Measurements from ENCODE around the gene LDB2. TPM values are rescaled to one million over a fixed set of nuclear protein-coding genes. Genes with fewer than 3 reads are reported as not detected.

Gene LDB2
- total RNA-seq, 3 donors from 2014 or later = 4.7 to 19.9 (median 9.3) TPM

DNA sequence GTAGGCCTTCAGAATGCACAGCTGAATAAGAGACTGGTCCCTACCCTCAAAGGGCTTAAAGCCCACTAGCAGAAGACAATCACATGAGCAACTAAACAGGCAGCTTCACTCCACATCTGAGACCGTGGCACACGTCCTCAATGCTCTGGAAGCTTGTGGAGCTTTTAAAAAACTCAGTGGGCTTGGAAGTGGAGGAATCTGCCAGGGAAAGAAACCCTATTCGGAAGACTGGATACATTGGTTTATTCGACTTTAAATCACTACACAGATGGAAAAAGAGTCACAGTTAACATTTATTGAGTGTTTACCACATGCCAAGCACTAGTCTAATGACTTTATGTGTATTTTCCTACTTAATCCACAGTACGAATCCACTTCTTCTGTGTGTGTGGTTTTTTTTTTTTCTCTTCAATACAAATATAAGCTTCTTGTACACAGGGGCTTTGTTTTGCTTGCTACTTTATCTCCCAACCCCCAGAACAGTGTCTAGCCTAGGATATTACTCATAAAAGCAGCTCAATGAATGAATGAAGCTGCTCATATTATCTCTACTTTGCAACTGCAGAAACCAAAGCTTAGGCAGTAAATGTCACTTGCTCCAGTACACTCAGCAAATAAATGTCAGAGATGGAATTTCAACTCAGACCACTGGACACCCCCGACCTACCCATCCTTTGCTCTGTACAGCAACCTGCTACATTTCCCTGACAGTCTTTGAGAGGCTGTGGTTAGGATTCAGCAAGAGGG, 137.7 kb downstream of the LDB2 start:
- TF ChIP-seq, protein P1, sequence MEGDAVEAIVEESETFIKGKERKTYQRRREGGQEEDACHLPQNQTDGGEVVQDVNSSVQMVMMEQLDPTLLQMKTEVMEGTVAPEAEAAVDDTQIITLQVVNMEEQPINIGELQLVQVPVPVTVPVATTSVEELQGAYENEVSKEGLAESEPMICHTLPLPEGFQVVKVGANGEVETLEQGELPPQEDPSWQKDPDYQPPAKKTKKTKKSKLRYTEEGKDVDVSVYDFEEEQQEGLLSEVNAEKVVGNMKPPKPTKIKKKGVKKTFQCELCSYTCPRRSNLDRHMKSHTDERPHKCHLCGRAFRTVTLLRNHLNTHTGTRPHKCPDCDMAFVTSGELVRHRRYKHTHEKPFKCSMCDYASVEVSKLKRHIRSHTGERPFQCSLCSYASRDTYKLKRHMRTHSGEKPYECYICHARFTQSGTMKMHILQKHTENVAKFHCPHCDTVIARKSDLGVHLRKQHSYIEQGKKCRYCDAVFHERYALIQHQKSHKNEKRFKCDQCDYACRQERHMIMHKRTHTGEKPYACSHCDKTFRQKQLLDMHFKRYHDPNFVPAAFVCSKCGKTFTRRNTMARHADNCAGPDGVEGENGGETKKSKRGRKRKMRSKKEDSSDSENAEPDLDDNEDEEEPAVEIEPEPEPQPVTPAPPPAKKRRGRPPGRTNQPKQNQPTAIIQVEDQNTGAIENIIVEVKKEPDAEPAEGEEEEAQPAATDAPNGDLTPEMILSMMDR (IDR thresholded peaks at IDR 0.05) = no peak
- no peaks in the 10 kb centered on the region for H3K4me1 ChIP-seq (ENCODE audit: low read depth)
- DNase-seq (no peak), ATAC-seq (no peak)
- no peaks in the 10 kb centered on the region for H3K9me3 ChIP-seq
- H3K36me3 ChIP-seq (ENCODE audit: low read depth) = no peaks in the 10 kb centered on the region
- intact Hi-C loops (cut with DNase I, micrococcal nuclease) = no loop called here
- H3K4me3 ChIP-seq = no peak overlapping the region

DNA sequence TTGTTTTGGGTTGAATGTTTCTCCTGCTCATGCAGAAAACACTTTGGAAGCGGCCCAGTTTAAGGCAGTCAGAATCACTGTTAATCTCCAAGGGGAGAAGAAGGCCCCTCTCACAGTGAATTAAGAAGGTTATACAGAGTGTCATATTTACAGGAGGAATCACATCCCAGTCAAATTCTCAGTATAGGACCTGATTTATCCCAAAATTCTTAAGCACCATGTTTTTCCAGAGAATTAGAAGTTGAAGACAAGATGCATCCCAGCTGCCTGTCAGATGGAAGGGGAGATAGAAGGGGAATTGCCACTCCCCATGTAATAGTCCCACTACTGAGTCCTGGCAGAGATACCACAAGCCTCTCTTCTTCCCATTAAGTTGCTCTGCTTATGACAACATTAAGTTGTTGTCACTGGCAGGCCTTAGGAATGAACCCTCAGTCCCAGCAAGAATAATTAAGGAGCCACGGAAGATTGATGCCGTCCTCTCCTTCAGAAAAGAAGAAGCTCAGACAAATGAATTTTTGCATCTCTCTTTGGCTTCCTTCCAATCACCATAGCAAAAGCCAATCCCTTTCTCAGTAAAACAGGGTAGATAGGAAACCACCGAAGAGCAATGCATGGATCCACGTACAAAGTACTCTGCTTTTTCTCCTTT, 138.4 kb downstream of the LDB2 start:
- no peaks in the 10 kb centered on the region for H3K36me3 ChIP-seq (ENCODE audit: low read depth)
- no peak for ATAC-seq

DNA sequence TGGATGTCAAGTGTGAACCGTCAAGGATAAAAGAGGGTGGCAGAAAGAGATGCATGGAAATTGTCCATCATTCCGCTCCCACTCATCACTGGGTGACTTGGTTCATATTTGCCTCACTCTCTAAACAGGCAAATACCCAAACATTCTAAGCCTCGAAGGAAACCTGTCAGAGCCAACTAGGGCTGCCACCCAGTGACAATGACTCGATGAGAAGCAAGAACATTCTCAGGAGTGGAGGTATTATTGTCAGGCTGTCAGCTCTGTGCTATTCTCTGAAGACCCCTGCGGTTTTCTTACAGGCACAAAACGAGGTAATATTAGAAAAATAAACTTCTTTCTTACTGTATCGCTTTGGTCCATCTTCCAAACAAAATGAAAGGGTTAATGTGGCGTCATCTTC, 139.6 kb downstream of the LDB2 start:
- TF ChIP-seq, protein P1 (IDR thresholded peaks at IDR 0.05) = no peak
- H3K4me1 ChIP-seq (ENCODE audit: low read depth) = no peaks in the 10 kb centered on the region
- no peak overlapping the region for H3K4me3 ChIP-seq
- H3K9me3 ChIP-seq = no peaks in the 10 kb centered on the region
- no peak for DNase-seq
- intact Hi-C loops (cut with DNase I, micrococcal nuclease) = no loop called here
- H3K36me3 ChIP-seq (ENCODE audit: low read depth) = no peaks in the 10 kb centered on the region
- ATAC-seq = no peak

More for the DNA sequence above, 138.4 kb downstream of the LDB2 start:
- Histone ChIP-seq H3K9me3 (no peaks in the 10 kb centered on the region), H3K4me3 (no peak overlapping the region), H3K4me1 (ENCODE audit: low read depth) (no peaks in the 10 kb centered on the region)
- TF ChIP-seq, protein P1 (IDR thresholded peaks at IDR 0.05) = no peak
- no peak for DNase-seq
- intact Hi-C loops (cut with DNase I, micrococcal nuclease) = no loop called here

DNA sequence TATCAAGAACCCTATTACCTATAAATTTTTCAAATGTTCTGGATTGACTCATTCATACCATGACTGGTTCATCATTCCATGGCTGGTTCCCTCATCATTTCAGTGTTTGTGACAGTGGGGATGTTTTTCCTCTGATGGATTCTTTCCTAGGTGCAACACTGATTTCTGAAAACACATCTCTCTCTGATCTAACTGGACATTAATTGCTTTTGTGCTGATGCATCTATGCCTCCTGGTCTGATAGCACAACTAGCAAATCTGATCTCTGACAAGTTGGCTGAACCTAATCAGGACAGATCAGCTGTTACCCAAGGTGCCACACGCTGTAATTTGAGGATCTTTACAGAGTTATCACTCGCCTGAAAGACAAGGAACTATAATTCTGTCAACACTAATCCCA, 140.2 kb downstream of the LDB2 start:
- TF ChIP-seq, protein P1 (IDR thresholded peaks at IDR 0.05) = no peak
- no peak for DNase-seq
- H3K4me3 ChIP-seq = no peak overlapping the region
- H3K9me3 ChIP-seq = no peaks in the 10 kb centered on the region
- intact Hi-C loops (cut with DNase I, micrococcal nuclease) = no loop called here
- no peaks in the 10 kb centered on the region for H3K4me1 ChIP-seq (ENCODE audit: low read depth)
- ATAC-seq = no peak
- no peaks in the 10 kb centered on the region for H3K36me3 ChIP-seq (ENCODE audit: low read depth)

DNA sequence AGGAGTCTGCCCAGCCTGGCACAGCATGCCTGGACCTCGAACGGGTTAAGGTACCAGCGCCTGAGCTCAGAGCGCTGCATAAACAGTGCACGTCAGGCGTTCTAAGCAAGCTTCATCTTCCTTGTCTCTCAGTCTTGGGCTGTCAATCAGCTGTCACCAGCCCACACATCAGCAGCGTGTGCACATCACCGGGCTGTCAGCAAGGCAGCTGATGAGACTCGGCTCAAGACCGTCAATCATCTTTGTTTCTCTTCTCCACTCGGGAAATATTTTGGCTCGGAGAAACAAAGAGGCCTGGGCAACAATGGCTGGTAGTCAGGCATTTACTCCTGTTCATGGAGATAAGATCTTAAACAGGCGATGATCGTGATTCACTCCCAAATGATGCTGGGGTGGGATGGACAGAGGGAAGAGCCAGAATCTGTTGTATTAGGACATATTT, 141.3 kb downstream of the LDB2 start:
- no peak for ATAC-seq
- Histone ChIP-seq H3K4me3 (no peak overlapping the region), H3K36me3 (ENCODE audit: low read depth) (no peaks in the 10 kb centered on the region), H3K4me1 (ENCODE audit: low read depth) (no peaks in the 10 kb centered on the region), H3K9me3 (no peaks in the 10 kb centered on the region)
- intact Hi-C loops (cut with DNase I, micrococcal nuclease) = no loop called here
- no peak for DNase-seq
- TF ChIP-seq, protein P1 (IDR thresholded peaks at IDR 0.05) = no peak

Measured in mucosa of descending colon (tissue), 3 donors.